H1 (cell line): ENCODE measurements around the gene IGF2R. TPM values are rescaled to one million over a fixed set of nuclear protein-coding genes. Genes with fewer than 3 reads are reported as not detected.

ENCODE experiments used
- CTCF ChIA-PET: fragments of 300-600 bp; sonication (Branson Sonifier 250); formaldehyde crosslinking; loops from one replicate; lab custom pipeline; 2021; ENCODE audit not compliant: partially characterized antibody; lab: Charles Lee
- POLR2A ChIA-PET: fragments of 300-600 bp; sonication (Branson Sonifier 250); formaldehyde crosslinking; loops from one replicate; lab custom pipeline; 2021; ENCODE audit warnings: inconsistent platforms; ENCODE audit not compliant: partially characterized antibody; lab: Charles Lee
- DNase-seq, 2 experiments: peaks; one replicate each; pipeline versions ENCODE4 v3.0.0 to v3.0.0-alpha.2; 2010 to 2022; ENCODE audit warnings: low spot score in 2 of 2, low read depth in 1 of 2, mixed read lengths in 1 of 2
- FAIRE-seq: peaks from 2 replicates; lab custom pipeline; 2011; peaks lifted over from hg19 to GRCh38; lab: Jason Lieb, UNC
- H2AFZ ChIP-seq: 2 replicates; pipeline ENCODE4 v1.8.1; 2012; ENCODE audit warnings: low read length, inconsistent platforms
- H2AK5ac ChIP-seq: 2 replicates; pipeline ENCODE4 v1.6.1; 2013; ENCODE audit warnings: low read depth, low read length
- H2BK120ac ChIP-seq: replicated peaks from 2 replicates; pipeline ENCODE3; 2013; ENCODE audit warnings: low read depth, low read length, inconsistent platforms
- H2BK12ac ChIP-seq: 2 replicates; pipeline ENCODE4 v1.6.1; 2013; ENCODE audit warnings: low read depth, low read length
- H2BK15ac ChIP-seq: 2 replicates; pipeline ENCODE4 v1.6.1; 2013; ENCODE audit warnings: low read length
- H2BK20ac ChIP-seq: 2 replicates; pipeline ENCODE4 v1.6.1; 2013; ENCODE audit warnings: low read length
- H2BK5ac ChIP-seq: 2 replicates; pipeline ENCODE4 v1.6.1; 2013; ENCODE audit warnings: low read depth, low read length
- H3K14ac ChIP-seq: 2 replicates; pipeline ENCODE4 v1.6.1; 2013; ENCODE audit warnings: inconsistent platforms; ENCODE audit not compliant: insufficient read length
- H3K18ac ChIP-seq: 2 replicates; pipeline ENCODE4 v1.6.1; 2013; ENCODE audit warnings: low read length; ENCODE audit errors: extremely low read depth
- H3K23ac ChIP-seq: 2 replicates; pipeline ENCODE4 v1.6.1; 2013; ENCODE audit warnings: inconsistent platforms; ENCODE audit not compliant: insufficient read length
- H3K23me2 ChIP-seq: 2 replicates; pipeline ENCODE4 v1.6.1; 2013; ENCODE audit warnings: low read depth, low read length
- H3K27ac ChIP-seq: 2 replicates; pipeline ENCODE4 v1.6.1; 2011; ENCODE audit warnings: low read depth, low read length, inconsistent platforms
- H3K27me3 ChIP-seq, 4 experiments: replicated peaks in 1 of 4; 1 replicate in 1 of 4; 2 replicates in 3 of 4; pipeline versions ENCODE4 v1.6.1 to v1.8.1; 2011 to 2013; ENCODE audit warnings: low read length in 3 of 4, mild to moderate bottlenecking in 3 of 4, inconsistent platforms in 2 of 4, mixed read lengths in 2 of 4, moderate library complexity in 1 of 4; ENCODE audit not compliant: control insufficient read depth in 3 of 4, insufficient read depth in 3 of 4; ENCODE audit errors: extremely low read depth in 1 of 4
- H3K36me3 ChIP-seq, 4 experiments: 2 replicates each; pipeline versions ENCODE4 v1.6.1 to v1.8.1; 2011 to 2013; ENCODE audit warnings: mild to moderate bottlenecking in 4 of 4, low read length in 3 of 4, moderate library complexity in 2 of 4, control low read depth in 1 of 4, inconsistent platforms in 1 of 4; ENCODE audit not compliant: insufficient read depth in 4 of 4, control insufficient read depth in 2 of 4
- H3K4ac ChIP-seq: replicated peaks from 2 replicates; pipeline ENCODE3; 2013; ENCODE audit warnings: low read length, low read depth, mixed read lengths, inconsistent platforms; ENCODE audit not compliant: insufficient read length
- H3K4me1 ChIP-seq, 4 experiments: replicated peaks in 1 of 4; 1 replicate in 1 of 4; 2 replicates in 3 of 4; pipeline versions ENCODE4 v1.6.1 to v1.8.1; 2011 to 2013; ENCODE audit warnings: low read length in 3 of 4, inconsistent platforms in 2 of 4, mixed read lengths in 1 of 4; ENCODE audit not compliant: insufficient read depth in 4 of 4, control insufficient read depth in 3 of 4
- H3K4me2 ChIP-seq, 2 experiments: 2 replicates each; pipeline versions ENCODE4 v1.6.1 to v1.8.1; 2011 to 2013; ENCODE audit warnings: low read depth in 2 of 2, low read length in 2 of 2, control low read depth in 1 of 2, inconsistent platforms in 1 of 2, mild to moderate bottlenecking in 1 of 2; ENCODE audit not compliant: insufficient read depth in 1 of 2
- H3K4me3 ChIP-seq, 4 experiments: fragments of 200-600, 300-600 bp in 1 of 4; sonication (generic), shearing (Covaris generic), sonication (Bioruptor Twin) in 1 of 4; 2 replicates each; pipeline versions ENCODE4 v1.5.1 to v1.8.1; 2011 to 2016; ENCODE audit warnings: low read length in 4 of 4, low read depth in 3 of 4, control low read depth in 2 of 4, inconsistent platforms in 2 of 4, mild to moderate bottlenecking in 2 of 4, mixed read lengths in 1 of 4, moderate library complexity in 1 of 4; ENCODE audit not compliant: insufficient read depth in 2 of 4; ENCODE audit errors: extremely low read depth in 1 of 4
- H3K56ac ChIP-seq: replicated peaks from 2 replicates; pipeline ENCODE3; 2013; ENCODE audit warnings: low read depth, mild to moderate bottlenecking, mixed read lengths, low read length, inconsistent platforms; ENCODE audit not compliant: insufficient read length
- H3K79me1 ChIP-seq: 2 replicates; pipeline ENCODE4 v1.6.1; 2013; ENCODE audit warnings: low read depth, low read length, control low read depth
- H3K79me2 ChIP-seq, 2 experiments: 2 replicates each; pipeline versions ENCODE4 v1.6.1 to v1.8.1; 2012 to 2013; ENCODE audit warnings: low read length in 2 of 2, mild to moderate bottlenecking in 2 of 2, inconsistent platforms in 1 of 2; ENCODE audit not compliant: insufficient read depth in 2 of 2, control insufficient read depth in 1 of 2
- H3K9ac ChIP-seq, 4 experiments: replicated peaks in 1 of 4; 1 replicate in 1 of 4; 2 replicates in 3 of 4; pipeline versions ENCODE4 v1.6.1 to v1.8.1; 2011 to 2013; ENCODE audit warnings: low read depth in 3 of 4, low read length in 3 of 4, control low read depth in 2 of 4, mild to moderate bottlenecking in 2 of 4, moderate library complexity in 2 of 4, inconsistent platforms in 1 of 4; ENCODE audit errors: extremely low read depth in 1 of 4
- H3K9me3 ChIP-seq, 2 experiments: 2 replicates each; pipeline versions ENCODE4 v1.6.1 to v1.8.1; 2012 to 2013; ENCODE audit warnings: mild to moderate bottlenecking in 2 of 2, moderate library complexity in 2 of 2, control low read depth in 1 of 2, inconsistent platforms in 1 of 2, low read depth in 1 of 2, low read length in 1 of 2, mixed read lengths in 1 of 2; ENCODE audit not compliant: insufficient read depth in 2 of 2
- H4K20me1 ChIP-seq, 2 experiments: replicated peaks in 1 of 2; 2 replicates each; pipeline versions ENCODE3 to v1.8.1; 2011 to 2013; ENCODE audit warnings: inconsistent platforms in 2 of 2, low read length in 2 of 2, mild to moderate bottlenecking in 1 of 2; ENCODE audit not compliant: insufficient read depth in 2 of 2, control insufficient read depth in 1 of 2
- H4K5ac ChIP-seq: 2 replicates; pipeline ENCODE4 v1.6.1; 2013; ENCODE audit warnings: low read length, low read depth, mixed read lengths, inconsistent platforms; ENCODE audit not compliant: insufficient read length
- H4K8ac ChIP-seq: 2 replicates; pipeline ENCODE4 v1.8.0; 2013; ENCODE audit warnings: mild to moderate bottlenecking, moderate library complexity, low read length, inconsistent platforms; ENCODE audit not compliant: insufficient read depth; ENCODE audit errors: extremely low read depth
- H4K91ac ChIP-seq: replicated peaks from 2 replicates; pipeline ENCODE3; 2013; ENCODE audit warnings: low read length, mixed read lengths, inconsistent platforms; ENCODE audit not compliant: insufficient read length
- BCL11A ChIP-seq, 2 experiments: IDR thresholded peaks; one replicate each; pipeline ENCODE4 v1.6.1; 2011; ENCODE audit warnings: low read depth in 2 of 2, low read length in 2 of 2, mild to moderate bottlenecking in 2 of 2
- CHD1 ChIP-seq: IDR thresholded peaks from 2 replicates; pipeline ENCODE4 v1.6.1; 2012; ENCODE audit warnings: low read depth, low read length, improper control_type of control experiment
- CTBP2 ChIP-seq: IDR thresholded peaks from 2 replicates; pipeline ENCODE4 v1.7.0; 2011; ENCODE audit warnings: borderline replicate concordance, mild to moderate bottlenecking, moderate library complexity, mixed read lengths, low read length; ENCODE audit not compliant: insufficient read depth, insufficient read length
- CTCF ChIP-seq, 3 experiments: IDR thresholded peaks; 1 replicate in 2 of 3; 2 replicates in 1 of 3; pipeline versions ENCODE4 v1.5.1 to v1.6.1; 2011; ENCODE audit warnings: low read length in 3 of 3, mild to moderate bottlenecking in 3 of 3, inconsistent platforms in 2 of 3, low read depth in 1 of 3, moderate library complexity in 1 of 3; ENCODE audit not compliant: insufficient read depth in 1 of 3; ENCODE audit errors: control extremely low read depth in 1 of 3
- HDAC2 ChIP-seq, 2 experiments: fragments of 300-600 bp in 1 of 2; sonication (generic) in 1 of 2; IDR thresholded peaks; 2 replicates each; pipeline ENCODE4 v1.6.1; 2011 to 2012; ENCODE audit warnings: low read depth in 2 of 2, low read length in 2 of 2, mild to moderate bottlenecking in 2 of 2, moderate library complexity in 2 of 2, borderline replicate concordance in 1 of 2, inconsistent platforms in 1 of 2
- POLR2A ChIP-seq, 2 experiments: IDR thresholded peaks; 1 replicate in 1 of 2; 2 replicates in 1 of 2; pipeline ENCODE4 v1.6.1; 2011; ENCODE audit warnings: low read depth in 2 of 2, low read length in 2 of 2, mild to moderate bottlenecking in 2 of 2; ENCODE audit errors: control extremely low read depth in 1 of 2
- POLR2AphosphoS5 ChIP-seq: IDR thresholded peaks from 2 replicates; pipeline ENCODE4 v1.6.1; 2011; ENCODE audit warnings: low read depth, low read length
- POU5F1 ChIP-seq: IDR thresholded peaks from 2 replicates; pipeline ENCODE4 v1.6.1; 2011; ENCODE audit warnings: low read depth, mild to moderate bottlenecking, low read length, moderate library complexity
- RBBP5 ChIP-seq: IDR thresholded peaks from 2 replicates; pipeline ENCODE4 v1.7.1; 2012; ENCODE audit warnings: low read depth, mild to moderate bottlenecking, inconsistent platforms, low read length, moderate library complexity, borderline replicate concordance
- TEAD4 ChIP-seq: IDR thresholded peaks from 2 replicates; pipeline ENCODE4 v1.6.1; 2012; ENCODE audit warnings: low read depth, low read length, inconsistent platforms, mixed read lengths
- WGBS, 2 experiments: shearing (Covaris generic) in 1 of 2; methylation state at CpG; one replicate each; pipeline versions ENCODE4 v1.1.6 to v1.1.7; 2013 to 2015; ENCODE audit warnings: low lambda C conversion rate in 2 of 2, mixed read lengths in 2 of 2, inconsistent platforms in 1 of 2, low coverage in 1 of 2, missing lambda C conversion rate in 1 of 2; ENCODE audit not compliant: insufficient replicate concordance in 2 of 2, insufficient coverage in 1 of 2, insufficient read length in 1 of 2; ENCODE audit errors: extremely low coverage in 1 of 2, missing lambda C conversion rate in 1 of 2; 5-methylcytosine and 5-hydroxymethylcytosine counted together
- polyA plus RNA-seq, 7 experiments: library from polyadenylated mRNA; depleted of rRNA in 3 of 7; stranded (reverse) in 5 of 7; unstranded in 2 of 7; fragments of >200 nt in 5 of 7; fragments of 200-250 nt in 2 of 7; gene quantifications; 1 replicate in 5 of 7; 2 replicates in 1 of 7; 4 replicates in 1 of 7; pipeline versions ENCODE4 v1.2.1 to v1.2.3, GENCODE V29; 2011 to 2013; ENCODE audit warnings: missing spikeins in 2 of 7, mixed read lengths in 2 of 7
- total RNA-seq: library from RNA; stranded (reverse); fragmentation: NEBNext Ultra II Directional; extraction: Animal tissue kit (Norgen Biotek cat#: 25700); gene quantifications from 2 replicates; pipeline ENCODE4 v1.2.1, GENCODE V29; 2021

IGF2R gene
- total and polyA plus RNA-seq, 2 of the 8 experiments (the other 6 are each of a cell fraction or from before 2014, with no cell fraction given) = 20.6 to 74.1 TPM

- WGBS, 2 experiments = 92% methylated on average over 10 of the region's 10 CpGs; no CpG with 5 or more reads in 1 of the 2 experiments
- no peak overlapping the region for H3K56ac ChIP-seq
- no peak overlapping the region for H2BK120ac ChIP-seq
- H3K18ac ChIP-seq = no peak overlapping the region
- no peaks in the 10 kb centered on the region for H3K79me2 ChIP-seq
- no peak overlapping the region for H2AK5ac ChIP-seq
- TF ChIP-seq BCL11A (IDR thresholded peaks at IDR 0.05; ENCODE audit: low read depth in 2 of 2, low read length in 2 of 2) (no peak), HDAC2 (IDR thresholded peaks at IDR 0.05; ENCODE audit: borderline replicate concordance in 1 of 2, low read depth in 2 of 2, low read length in 2 of 2) (no peak), TEAD4 (no peak), POLR2A (IDR thresholded peaks at IDR 0.05; ENCODE audit: control extremely low read depth in 1 of 2, low read depth in 2 of 2, low read length in 2 of 2) (no peak), CHD1 (no peak), CTBP2 (no peak), POU5F1 (no peak), RBBP5 (no peak), POLR2AphosphoS5 (no peak), CTCF (IDR thresholded peaks at IDR 0.05; ENCODE audit: control extremely low read depth in 1 of 3, insufficient read depth in 1 of 3, low read depth in 1 of 3, low read length in 3 of 3) (no peak)
- FAIRE-seq (no peak), DNase-seq (no peak)
- H3K14ac ChIP-seq = no peak overlapping the region
- H3K23ac ChIP-seq = no peak overlapping the region
- CTCF ChIA-PET = interaction anchor here (0.7 to 1.4 kb wide), 3 partner anchors 24 to 30 kb away, joined by 3 to 4 read pairs (median 4); no protein-coding TSS in a partner anchor
- no peak overlapping the region for H2BK15ac ChIP-seq
- no peaks in the 10 kb centered on the region for H3K9me3 ChIP-seq
- peaks cover 0 to 6% of the 10 kb centered on the region in 2 experiments for H4K20me1 ChIP-seq
- H4K91ac ChIP-seq = no peak overlapping the region
- no peak overlapping the region for H3K4me3 ChIP-seq
- no peaks in the 10 kb centered on the region for H3K23me2 ChIP-seq
- H3K4ac ChIP-seq = no peak overlapping the region
- H2AFZ ChIP-seq = no peak overlapping the region
- no peak overlapping the region for H3K27ac ChIP-seq
- peaks cover 30 to 71% (median 60%) of the 10 kb centered on the region in 4 experiments for H3K36me3 ChIP-seq
- POLR2A ChIA-PET = no interaction called here
- H3K27me3 ChIP-seq = no peaks in the 10 kb centered on the region
- no peak overlapping the region for H3K9ac ChIP-seq
- H3K4me2 ChIP-seq = no peak overlapping the region
- H3K4me1 ChIP-seq = no peaks in the 10 kb centered on the region
- H4K8ac ChIP-seq = no peak overlapping the region
- no peak overlapping the region for H2BK5ac ChIP-seq
- no peak overlapping the region for H2BK20ac ChIP-seq
- no peak overlapping the region for H2BK12ac ChIP-seq
- no peak overlapping the region for H4K5ac ChIP-seq
- no peaks in the 10 kb centered on the region; the same call in 1 of the 2 replicates for H3K79me1 ChIP-seq
These were observed 123.7 kb downstream of the IGF2R start for GRCh38 chr6:160092602-160093001.
